Loucy (cell line): ENCODE measurements around the gene SEMA3F.

Experiments
- H2AFZ ChIP-seq: fragments of 200-600 bp; sonication (generic); 2 replicates; pipeline ENCODE4 v1.6.0; 2016; ENCODE audit warnings: antibody characterized with exemption, mild to moderate bottlenecking, low read length, moderate library complexity
- H3F3A ChIP-seq: fragments of 200-600 bp; 2 replicates; pipeline ENCODE4 v1.6.0; 2016; ENCODE audit warnings: antibody characterized with exemption, low read depth, mild to moderate bottlenecking
- H3K27me3 ChIP-seq: fragments of 200-600 bp; sonication (generic); 2 replicates; pipeline ENCODE4 v1.6.1; 2014; ENCODE audit warnings: low read length, mild to moderate bottlenecking; ENCODE audit not compliant: insufficient read depth, poor library complexity, severe bottlenecking
- H3K36me3 ChIP-seq: fragments of 200-600 bp; sonication (generic); 2 replicates; pipeline ENCODE4 v1.6.1; 2016; ENCODE audit warnings: low read length; ENCODE audit not compliant: insufficient read depth
- H3K4me1 ChIP-seq: fragments of 200-600 bp; sonication (generic); 2 replicates; pipeline ENCODE4 v1.5.1; 2014; ENCODE audit warnings: low read length, mild to moderate bottlenecking; ENCODE audit not compliant: insufficient read depth, poor library complexity, severe bottlenecking
- H3K4me2 ChIP-seq: fragments of 200-600 bp; sonication (generic); 2 replicates; pipeline ENCODE4 v1.6.0; 2014; ENCODE audit warnings: antibody characterized with exemption, low read length, low read depth, mild to moderate bottlenecking; ENCODE audit not compliant: poor library complexity, severe bottlenecking
- H3K4me3 ChIP-seq: fragments of 200-600 bp; sonication (generic); 2 replicates; pipeline ENCODE4 v1.5.1; 2014; ENCODE audit warnings: low read length, mild to moderate bottlenecking, mixed read lengths; ENCODE audit not compliant: poor library complexity, severe bottlenecking
- H3K79me2 ChIP-seq: fragments of 200-600 bp; sonication (generic); 2 replicates; pipeline ENCODE4 v1.6.1; 2014; ENCODE audit warnings: low read length; ENCODE audit not compliant: insufficient read depth
- H3K9ac ChIP-seq: fragments of 200-600 bp; sonication (generic); 2 replicates; pipeline ENCODE4 v1.6.0; 2014; ENCODE audit warnings: mild to moderate bottlenecking, low read depth, low read length, moderate library complexity; ENCODE audit not compliant: poor library complexity, severe bottlenecking
- H3K9me2 ChIP-seq: fragments of 200-600 bp; sonication (generic); replicated peaks from 2 replicates; pipeline ENCODE4 v1.6.1; 2016; ENCODE audit warnings: low read depth, low read length, mixed read lengths
- H3K9me3 ChIP-seq: fragments of 200-600 bp; sonication (generic); 2 replicates; pipeline ENCODE4 v1.6.1; 2014; ENCODE audit warnings: mild to moderate bottlenecking, antibody characterized with exemption, low read length, low read depth; ENCODE audit not compliant: insufficient read depth
- H4K20me1 ChIP-seq: fragments of 200-600 bp; sonication (generic); 2 replicates; pipeline ENCODE4 v1.6.0; 2014; ENCODE audit warnings: antibody characterized with exemption, low read length, mild to moderate bottlenecking; ENCODE audit not compliant: insufficient read depth, poor library complexity, severe bottlenecking
- EZH2phosphoT487 ChIP-seq: fragments of 200-600 bp; IDR thresholded peaks from 2 replicates; pipeline ENCODE4 v1.6.1; 2018; ENCODE audit warnings: antibody characterized with exemption, mild to moderate bottlenecking, moderate library complexity, borderline replicate concordance
- TF ChIP-seq, protein P1 (sequence below): fragments of 200-600 bp; sonication (generic); conservative IDR thresholded peaks from 2 replicates; pipeline ENCODE4 v1.5.1; 2014; ENCODE audit warnings: mild to moderate bottlenecking, antibody characterized with exemption, low read length

The SEMA3F gene

DNA sequence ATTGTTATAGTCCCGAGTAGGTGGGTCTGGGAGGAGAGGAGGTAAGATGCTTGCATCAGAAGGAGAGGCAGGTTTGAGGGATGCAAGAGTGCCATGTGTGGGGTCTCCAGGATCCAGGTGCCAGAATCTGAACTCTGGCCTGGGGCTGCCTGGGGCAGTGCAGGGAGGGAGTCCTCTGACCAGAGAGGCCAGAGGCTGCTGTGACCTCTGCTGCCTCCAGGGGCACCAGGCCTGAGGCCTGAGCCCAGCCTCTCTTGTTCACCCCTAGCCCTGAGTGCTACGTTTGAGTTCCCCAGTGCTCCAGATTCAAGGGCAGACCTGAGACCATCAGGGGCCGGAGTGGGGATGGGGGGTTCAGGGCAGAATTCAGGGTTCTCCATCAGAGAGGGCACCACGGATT, 57.4 kb downstream of the SEMA3F start:
- Histone ChIP-seq H3K4me3 (no peak overlapping the region), H3K79me2 (no peaks in the 10 kb centered on the region)

DNA sequence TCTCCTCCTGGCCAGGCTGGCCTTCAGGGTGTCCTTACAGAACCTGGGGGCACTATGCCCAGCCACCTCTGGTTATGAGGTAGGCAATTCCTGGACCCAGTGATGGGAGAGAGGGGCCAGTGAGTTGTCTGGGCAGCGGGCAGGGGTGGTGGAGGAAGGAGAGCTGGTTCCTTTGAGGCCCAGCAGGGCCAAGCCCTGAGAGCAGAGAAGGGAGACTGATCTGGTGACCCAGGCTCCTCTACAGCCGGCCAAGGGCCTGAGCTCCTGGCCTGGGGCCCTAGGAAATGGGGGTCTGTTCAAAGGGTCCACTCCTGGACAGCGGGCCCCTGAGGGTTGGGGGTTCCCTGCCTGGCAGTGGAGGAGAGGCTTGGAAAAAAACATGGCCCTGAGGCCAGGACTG, 57.8 kb downstream of the SEMA3F start:
- Histone ChIP-seq H3K9ac (no peak overlapping the region), H3K79me2 (no peaks in the 10 kb centered on the region), H3K9me3 (no peaks in the 10 kb centered on the region)

More for the DNA sequence above, 57.4 kb downstream of the SEMA3F start:
- Histone ChIP-seq H3K9me3 (no peaks in the 10 kb centered on the region), H2AFZ (no peak overlapping the region), H3F3A (no peaks in the 10 kb centered on the region), H3K4me2 (no peak overlapping the region), H3K9ac (no peak overlapping the region), H3K4me1 (no peaks in the 10 kb centered on the region), H4K20me1 (no peaks in the 10 kb centered on the region), H3K27me3 (no peaks in the 10 kb centered on the region), H3K9me2 (no peaks in the 10 kb centered on the region), H3K36me3 (no peaks in the 10 kb centered on the region)
- no peak for TF ChIP-seq EZH2phosphoT487
- TF ChIP-seq, protein P1, sequence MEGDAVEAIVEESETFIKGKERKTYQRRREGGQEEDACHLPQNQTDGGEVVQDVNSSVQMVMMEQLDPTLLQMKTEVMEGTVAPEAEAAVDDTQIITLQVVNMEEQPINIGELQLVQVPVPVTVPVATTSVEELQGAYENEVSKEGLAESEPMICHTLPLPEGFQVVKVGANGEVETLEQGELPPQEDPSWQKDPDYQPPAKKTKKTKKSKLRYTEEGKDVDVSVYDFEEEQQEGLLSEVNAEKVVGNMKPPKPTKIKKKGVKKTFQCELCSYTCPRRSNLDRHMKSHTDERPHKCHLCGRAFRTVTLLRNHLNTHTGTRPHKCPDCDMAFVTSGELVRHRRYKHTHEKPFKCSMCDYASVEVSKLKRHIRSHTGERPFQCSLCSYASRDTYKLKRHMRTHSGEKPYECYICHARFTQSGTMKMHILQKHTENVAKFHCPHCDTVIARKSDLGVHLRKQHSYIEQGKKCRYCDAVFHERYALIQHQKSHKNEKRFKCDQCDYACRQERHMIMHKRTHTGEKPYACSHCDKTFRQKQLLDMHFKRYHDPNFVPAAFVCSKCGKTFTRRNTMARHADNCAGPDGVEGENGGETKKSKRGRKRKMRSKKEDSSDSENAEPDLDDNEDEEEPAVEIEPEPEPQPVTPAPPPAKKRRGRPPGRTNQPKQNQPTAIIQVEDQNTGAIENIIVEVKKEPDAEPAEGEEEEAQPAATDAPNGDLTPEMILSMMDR: no peak

GRCh38 chr3:50213373-50213772, 58.2 kb downstream of the SEMA3F start:
- TF ChIP-seq, protein P1: no peak
- TF ChIP-seq EZH2phosphoT487: no peak

More for the DNA sequence above, 57.8 kb downstream of the SEMA3F start:
- TF ChIP-seq, protein P1: no peak
- TF ChIP-seq EZH2phosphoT487: no peak
- H2AFZ ChIP-seq: no peak overlapping the region
- H3K27me3 ChIP-seq: no peaks in the 10 kb centered on the region
- H3K36me3 ChIP-seq: no peaks in the 10 kb centered on the region
- H3K4me1 ChIP-seq: no peaks in the 10 kb centered on the region
- H3F3A ChIP-seq: no peaks in the 10 kb centered on the region
- no peak overlapping the region for H3K4me2 ChIP-seq
- H3K9me2 ChIP-seq: no peaks in the 10 kb centered on the region
- no peaks in the 10 kb centered on the region for H4K20me1 ChIP-seq
- H3K4me3 ChIP-seq: no peak overlapping the region

More at GRCh38 chr3:50213373-50213772, 58.2 kb downstream of the SEMA3F start:
- no peaks in the 10 kb centered on the region for H3K36me3 ChIP-seq
- H3K4me1 ChIP-seq: no peaks in the 10 kb centered on the region
- no peaks in the 10 kb centered on the region for H3K79me2 ChIP-seq
- no peak overlapping the region for H2AFZ ChIP-seq
- H3K4me2 ChIP-seq: no peak overlapping the region
- no peaks in the 10 kb centered on the region for H4K20me1 ChIP-seq
- no peaks in the 10 kb centered on the region for H3K27me3 ChIP-seq
- no peak overlapping the region for H3K4me3 ChIP-seq
- H3F3A ChIP-seq: no peaks in the 10 kb centered on the region
- no peaks in the 10 kb centered on the region for H3K9me2 ChIP-seq
- H3K9me3 ChIP-seq: no peaks in the 10 kb centered on the region
- no peak overlapping the region for H3K9ac ChIP-seq
